HCT116 (cell line): Measurements from ENCODE around the gene C14orf180. TPM values are rescaled to one million over a fixed set of nuclear protein-coding genes. Genes with fewer than 3 reads are reported as not detected.

Source experiments
- ATAC-seq: fragments of 200-7000 bp; cut with Tn5 transposase; 2 replicates; pipeline ENCODE4 v1.9.1; 2020; ENCODE audit warnings: mild to moderate bottlenecking, moderate library complexity
- BruUV-seq: library from RNA; stranded (reverse); fragments of 400-500 nt; replicated peaks from 2 replicates; lab custom pipeline; 2021; lab: Mats Ljungman, UMichigan
- CTCF ChIA-PET: fragments of 300-600 bp; sonication (Branson Sonifier 250); formaldehyde crosslinking; loops from one replicate; lab custom pipeline; 2021; ENCODE audit warnings: antibody characterized with exemption; lab: Charles Lee
- POLR2A ChIA-PET: fragments of 300-600, 350-600 bp; sonication (Branson Sonifier 250); formaldehyde crosslinking; loops from one replicate; lab custom pipeline; 2021; ENCODE audit warnings: antibody characterized with exemption; lab: Charles Lee
- RAD21 ChIA-PET, 2 experiments: fragments of 300-600 bp; sonication (Branson Sonifier 250); formaldehyde crosslinking; loops; one replicate each; lab custom pipeline; 2023; ENCODE audit warnings: low total read pairs in 2 of 2; ENCODE audit not compliant: uncharacterized antibody in 2 of 2, unreplicated experiment in 2 of 2, low non-redundant PET in 1 of 2; lab: Charles Lee
- DNase-seq: peaks from one replicate; pipeline ENCODE4 v3.0.0-alpha.2; 2010; ENCODE audit warnings: low read depth, low spot score
- H2AFZ ChIP-seq: fragments of 200-600 bp; shearing (Covaris generic), sonication (generic); 2 replicates; pipeline ENCODE4 v1.6.1; 2017; ENCODE audit warnings: low read depth, mixed run types, mixed read lengths, antibody characterized with exemption, low read length; ENCODE audit not compliant: poor library complexity, severe bottlenecking
- H3K27ac ChIP-seq: 2 replicates; pipeline ENCODE4 v1.5.1; 2012; ENCODE audit warnings: low read depth, low read length
- H3K27me3 ChIP-seq: fragments of 200-600 bp; sonication (generic); 2 replicates; pipeline ENCODE4 v1.6.1; 2016; ENCODE audit warnings: mixed run types, low read length, mixed read lengths; ENCODE audit not compliant: insufficient read depth
- H3K36me3 ChIP-seq, 2 experiments: fragments of 200-500 bp in 1 of 2; fragments of 200-600 bp in 1 of 2; sonication (Bioruptor generic) in 1 of 2; sonication (generic) in 1 of 2; 2 replicates each; pipeline versions ENCODE4 v1.5.1 to v1.6.1; 2014 to 2016; ENCODE audit warnings: low read length in 2 of 2, inconsistent platforms in 1 of 2, mixed read lengths in 1 of 2, mixed run types in 1 of 2; ENCODE audit not compliant: insufficient read depth in 2 of 2, control insufficient read depth in 1 of 2
- H3K4me1 ChIP-seq, 2 experiments: fragments of 200-600 bp in 1 of 2; sonication (generic) in 1 of 2; 2 replicates each; pipeline versions ENCODE4 v1.5.1 to v1.6.1; 2012 to 2017; ENCODE audit warnings: low read length in 2 of 2, inconsistent platforms in 1 of 2, mild to moderate bottlenecking in 1 of 2, mixed read lengths in 1 of 2, mixed run types in 1 of 2, moderate library complexity in 1 of 2; ENCODE audit not compliant: insufficient read depth in 2 of 2, control insufficient read depth in 1 of 2
- H3K4me2 ChIP-seq: fragments of 200-600 bp; sonication (generic); 2 replicates; pipeline ENCODE4 v1.6.1; 2017; ENCODE audit warnings: mixed run types, low read length, mixed read lengths
- H3K4me3 ChIP-seq, 2 experiments: fragments of 200-600 bp in 1 of 2; sonication (generic) in 1 of 2; replicated peaks in 1 of 2; 2 replicates each; pipeline ENCODE4 v1.5.1; 2011 to 2016; ENCODE audit warnings: low read length in 2 of 2, control low read depth in 1 of 2, low read depth in 1 of 2, mild to moderate bottlenecking in 1 of 2, mixed read lengths in 1 of 2, mixed run types in 1 of 2
- H3K79me2 ChIP-seq: fragments of 200-600 bp; sonication (generic); 2 replicates; pipeline ENCODE4 v1.6.1; 2017; ENCODE audit warnings: mild to moderate bottlenecking, mixed run types, low read length, moderate library complexity, mixed read lengths; ENCODE audit not compliant: insufficient read depth
- H3K9ac ChIP-seq: fragments of 200-600 bp; sonication (generic); 2 replicates; pipeline ENCODE4 v1.6.1; 2016; ENCODE audit warnings: low read length, mixed read lengths
- H3K9me2 ChIP-seq: fragments of 200-600 bp; sonication (generic), shearing (Covaris generic); 2 replicates; pipeline ENCODE4 v1.6.1; 2017; ENCODE audit warnings: mixed run types, mild to moderate bottlenecking, moderate library complexity; ENCODE audit not compliant: insufficient read depth
- H3K9me3 ChIP-seq, 2 experiments: fragments of 200-500 bp in 1 of 2; fragments of 200-600 bp in 1 of 2; sonication (Bioruptor generic) in 1 of 2; sonication (generic) in 1 of 2; 2 replicates each; pipeline ENCODE4 v1.6.1; 2014 to 2017; ENCODE audit warnings: low read length in 2 of 2, mixed read lengths in 2 of 2, inconsistent platforms in 1 of 2, low read depth in 1 of 2, mild to moderate bottlenecking in 1 of 2, mixed run types in 1 of 2, moderate library complexity in 1 of 2; ENCODE audit not compliant: control insufficient read depth in 1 of 2, insufficient read depth in 1 of 2
- H4K20me1 ChIP-seq: fragments of 200-600 bp; sonication (generic), shearing (Covaris generic); 2 replicates; pipeline ENCODE4 v1.6.1; 2017; ENCODE audit warnings: mixed run types, mild to moderate bottlenecking, moderate library complexity; ENCODE audit not compliant: insufficient read depth
- ATF3 ChIP-seq: IDR thresholded peaks from 2 replicates; pipeline ENCODE4 v1.6.1; 2012
- CBX3 ChIP-seq: IDR thresholded peaks from 2 replicates; pipeline ENCODE4 v1.6.1; 2012; ENCODE audit warnings: low read depth
- CEBPB ChIP-seq: IDR thresholded peaks from 2 replicates; pipeline ENCODE4 v1.6.1; 2012; ENCODE audit warnings: low read depth
- EGR1 ChIP-seq: IDR thresholded peaks from 2 replicates; pipeline ENCODE4 v1.6.1; 2012; ENCODE audit warnings: low read depth
- ELF1 ChIP-seq: IDR thresholded peaks from 2 replicates; pipeline ENCODE4 v1.6.1; 2012; ENCODE audit warnings: low read depth, borderline replicate concordance
- EZH2phosphoT487 ChIP-seq: fragments of 200-600 bp; IDR thresholded peaks from 2 replicates; pipeline ENCODE4 v1.6.1; 2018; ENCODE audit warnings: antibody characterized with exemption, borderline replicate concordance
- JUND ChIP-seq: IDR thresholded peaks from 2 replicates; pipeline ENCODE4 v1.6.1; 2012
- MAX ChIP-seq: IDR thresholded peaks from 2 replicates; pipeline ENCODE4 v1.6.1; 2012
- POLR2A ChIP-seq: IDR thresholded peaks from 2 replicates; pipeline ENCODE4 v1.7.0; 2011; ENCODE audit warnings: borderline replicate concordance; ENCODE audit not compliant: insufficient read depth, insufficient read length; ENCODE audit errors: extremely low read depth
- POLR2AphosphoS5 ChIP-seq: IDR thresholded peaks from 2 replicates; pipeline ENCODE4 v1.6.1; 2011; ENCODE audit warnings: mild to moderate bottlenecking, low read depth, low read length, moderate library complexity
- RAD21 ChIP-seq: IDR thresholded peaks from 2 replicates; pipeline ENCODE4 v1.6.1; 2012; ENCODE audit warnings: low read depth, mild to moderate bottlenecking
- REST ChIP-seq: IDR thresholded peaks from 2 replicates; pipeline ENCODE4 v1.6.1; 2012; ENCODE audit warnings: low read depth
- SIN3A ChIP-seq: IDR thresholded peaks from 2 replicates; pipeline ENCODE4 v1.6.1; 2012; ENCODE audit warnings: low read depth
- SP1 ChIP-seq: IDR thresholded peaks from 2 replicates; pipeline ENCODE4 v1.6.1; 2012; ENCODE audit warnings: low read depth
- SRF ChIP-seq: IDR thresholded peaks from 2 replicates; pipeline ENCODE4 v1.6.1; 2012; ENCODE audit warnings: low read depth
- TCF7L2 ChIP-seq: IDR thresholded peaks from 2 replicates; pipeline ENCODE4 v1.7.0; 2011; ENCODE audit warnings: borderline replicate concordance, inconsistent platforms; ENCODE audit not compliant: insufficient read depth, insufficient read length; ENCODE audit errors: extremely low read depth
- YY1 ChIP-seq: IDR thresholded peaks from 2 replicates; pipeline ENCODE4 v1.6.1; 2011; ENCODE audit warnings: low read length, low read depth, moderate library complexity, mild to moderate bottlenecking; ENCODE audit not compliant: insufficient replicate concordance; ENCODE audit errors: extremely low read depth
- ZBTB33 ChIP-seq: IDR thresholded peaks from 2 replicates; pipeline ENCODE4 v1.6.1; 2011; ENCODE audit warnings: mild to moderate bottlenecking, low read length, moderate library complexity; ENCODE audit not compliant: insufficient replicate concordance; ENCODE audit errors: extremely low read depth
- ZFX ChIP-seq: fragments of 450-650 bp; IDR thresholded peaks from 2 replicates; pipeline ENCODE4 v1.6.1; 2017
- ZNF274 ChIP-seq: fragments of 200-500 bp; sonication (Bioruptor generic); IDR thresholded peaks from 2 replicates; pipeline ENCODE4 v1.6.1; 2014; ENCODE audit warnings: mild to moderate bottlenecking, low read depth, low read length, inconsistent platforms
- intact Hi-C: fragments of 100-400 bp; cut with micrococcal nuclease; formaldehyde crosslinking; loops from 2 replicates; pipeline ENCODE4 v1.10.0; 2022
- total RNA-seq: library from RNA; stranded (reverse); gene quantifications from one replicate; pipeline ENCODE4 v1.2.1, GENCODE V29; 2021; ENCODE audit not compliant: unreplicated experiment

Gene C14orf180
- total RNA-seq, 1 experiment from 2014 or later = not detected

GRCh38 chr14:104572668-104573067, 6.9 kb upstream of the C14orf180 start:
- H3K4me1 ChIP-seq = no peaks in the 10 kb centered on the region
- H4K20me1 ChIP-seq = no peaks in the 10 kb centered on the region
- BruUV-seq = no TSS peak
- H3K79me2 ChIP-seq = no peaks in the 10 kb centered on the region
- intact Hi-C loops = no loop called here
- POLR2A ChIA-PET = no interaction called here
- CTCF ChIA-PET = no interaction called here
- H2AFZ ChIP-seq = no peak overlapping the region
- no peak overlapping the region for H3K9ac ChIP-seq
- no peaks in the 10 kb centered on the region for H3K36me3 ChIP-seq
- no peak for DNase-seq
- no peaks in the 10 kb centered on the region for H3K9me2 ChIP-seq
- no peak overlapping the region for H3K4me2 ChIP-seq
- no peak overlapping the region for H3K27ac ChIP-seq
- RAD21 ChIA-PET = no interaction called here
- no peaks in the 10 kb centered on the region for H3K9me3 ChIP-seq
- H3K27me3 ChIP-seq = no peaks in the 10 kb centered on the region
- no peak overlapping the region for H3K4me3 ChIP-seq
- ATAC-seq = no peak
- no peak for TF ChIP-seq SRF
- TF ChIP-seq YY1 = no peak
- no peak for TF ChIP-seq ZNF274
- TF ChIP-seq CBX3 = no peak
- TF ChIP-seq JUND = no peak
- no peak for TF ChIP-seq SIN3A
- TF ChIP-seq POLR2AphosphoS5 = no peak
- no peak for TF ChIP-seq TCF7L2
- no peak for TF ChIP-seq SP1
- TF ChIP-seq ATF3 = no peak
- no peak for TF ChIP-seq ZFX
- no peak for TF ChIP-seq ZBTB33
- TF ChIP-seq RAD21 = no peak
- TF ChIP-seq EGR1 = no peak
- no peak for TF ChIP-seq EZH2phosphoT487
- TF ChIP-seq POLR2A = no peak
- no peak for TF ChIP-seq CEBPB
- no peak for TF ChIP-seq ELF1
- no peak for TF ChIP-seq REST
- no peak for TF ChIP-seq MAX
